EH (cell line): ENCODE data around the gene PRKG1.
"Not testable (repeated sequence)": the region's sequence is repeated elsewhere in the genome, so short reads cannot be mapped to it uniquely, and the experiment has no call there.

Experiments
- DNase-seq: peaks from one replicate; pipeline ENCODE4 v3.0.0-alpha.2; 2015; ENCODE audit warnings: low read depth

PRKG1 gene

GRCh38 chr10:51321980-51322379 is 247.7 kb downstream of the PRKG1 start:
- peak; percentile 66 for DNase-seq

GRCh38 chr10:51325649-51326048 is 251.4 kb downstream of the PRKG1 start:
- DNase-seq: no peak

GRCh38 chr10:51326174-51326573 is 251.9 kb downstream of the PRKG1 start:
- no peak for DNase-seq

- no peak for DNase-seq
These were observed 253.1 kb downstream of the PRKG1 start for GRCh38 chr10:51327432-51327831.

- no peak for DNase-seq
These were observed 266.1 kb downstream of the PRKG1 start for GRCh38 chr10:51340366-51340765.

- DNase-seq: peak; percentile 7
These were observed 266.7 kb downstream of the PRKG1 start for GRCh38 chr10:51340845-51341610.

GRCh38 chr10:51341745-51342144 is 267.5 kb downstream of the PRKG1 start:
- DNase-seq: not testable (repeated sequence)

- no peak for DNase-seq
These were observed 268.1 kb downstream of the PRKG1 start for GRCh38 chr10:51342381-51342780.

GRCh38 chr10:51343391-51343790 is 269.1 kb downstream of the PRKG1 start:
- DNase-seq: no peak

GRCh38 chr10:51344371-51344770 is 270.1 kb downstream of the PRKG1 start:
- DNase-seq: no peak

GRCh38 chr10:51348622-51349021 is 274.3 kb downstream of the PRKG1 start:
- DNase-seq: no peak

GRCh38 chr10:51357170-51357569 is 282.9 kb downstream of the PRKG1 start:
- DNase-seq: no peak

GRCh38 chr10:51358227-51358626 is 283.9 kb downstream of the PRKG1 start:
- no peak for DNase-seq

GRCh38 chr10:51363415-51363814 is 289.1 kb downstream of the PRKG1 start:
- DNase-seq: no peak

- no peak for DNase-seq
These were observed 290.4 kb downstream of the PRKG1 start for GRCh38 chr10:51364674-51365073.

GRCh38 chr10:51366044-51366443 is 291.8 kb downstream of the PRKG1 start:
- no peak for DNase-seq

GRCh38 chr10:51367127-51367526 is 292.8 kb downstream of the PRKG1 start:
- peak; percentile 31 for DNase-seq

GRCh38 chr10:51367694-51368093 is 293.4 kb downstream of the PRKG1 start:
- no peak for DNase-seq

GRCh38 chr10:51368943-51369342 is 294.7 kb downstream of the PRKG1 start:
- no peak for DNase-seq

GRCh38 chr10:51369903-51370302 is 295.6 kb downstream of the PRKG1 start:
- peak; percentile 69 for DNase-seq

- no peak for DNase-seq
These were observed 297.5 kb downstream of the PRKG1 start for GRCh38 chr10:51371743-51372142.

GRCh38 chr10:51375790-51376189 is 301.5 kb downstream of the PRKG1 start:
- no peak for DNase-seq

- DNase-seq: no peak
These were observed 303.0 kb downstream of the PRKG1 start for GRCh38 chr10:51377070-51377931.
